Activated CD8-positive, alpha-beta memory T cell treated with anti-CD3 and anti-CD28 coated beads for 24 hours (primary cell): Measurements from ENCODE around the gene MED15.

ENCODE experiments used
- DNase-seq: peaks from one replicate; pipeline ENCODE4 v3.0.0-alpha.2; 2020

Gene MED15

GRCh38 chr22:20554824-20555223 is 47.4 kb downstream of the MED15 start:
- DNase-seq = no peak

GRCh38 chr22:20558534-20558933 is 51.1 kb downstream of the MED15 start:
- no peak for DNase-seq

DNA sequence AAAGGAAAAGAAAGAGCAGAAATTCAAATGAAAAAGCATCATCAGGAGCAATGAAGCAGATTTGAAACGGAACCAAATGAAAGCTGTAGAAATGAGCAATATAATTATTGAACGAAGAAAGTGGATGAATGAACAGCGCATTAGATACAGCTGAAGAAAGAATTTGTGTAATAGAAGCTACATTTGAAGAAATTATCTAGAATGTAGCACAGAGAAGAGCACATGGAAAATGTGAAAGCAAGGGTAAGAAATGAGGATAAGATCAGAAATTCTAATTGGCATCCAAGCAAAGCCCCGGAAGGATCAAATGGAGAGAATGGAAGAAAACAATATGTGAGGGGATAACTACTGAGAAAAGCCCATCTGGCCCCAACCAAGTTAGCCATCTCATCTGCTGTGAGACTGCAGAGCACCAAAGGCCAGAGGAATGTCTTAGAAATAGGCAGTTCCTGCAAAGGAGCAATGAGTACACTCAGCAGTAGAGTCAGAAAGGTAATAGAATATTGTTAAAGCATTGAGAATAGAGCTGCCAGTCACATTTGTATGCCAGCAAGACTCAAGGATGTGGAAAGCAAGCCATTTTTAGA is 51.9 kb downstream of the MED15 start:
- DNase-seq = no peak

DNA sequence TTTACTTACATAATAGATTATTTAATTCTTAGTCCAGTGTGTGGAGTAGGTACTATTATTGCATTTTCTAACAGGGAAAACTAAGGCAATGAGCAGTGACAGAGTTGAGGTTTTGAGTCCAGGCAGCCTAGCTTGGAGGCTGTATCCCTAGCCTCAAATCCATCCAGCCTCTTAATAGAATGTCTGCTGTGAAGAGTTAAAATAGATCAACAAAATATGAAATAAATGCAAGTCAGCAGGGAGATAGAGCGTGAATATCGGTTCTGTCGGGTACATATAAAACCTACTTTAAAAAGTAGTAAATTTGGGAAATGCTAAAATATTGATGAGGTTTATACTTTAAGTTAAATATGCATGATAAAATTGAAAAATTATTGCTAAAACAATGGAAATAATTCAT is 53.3 kb downstream of the MED15 start:
- no peak for DNase-seq

- DNase-seq = no peak
These were observed 54.5 kb downstream of the MED15 start for GRCh38 chr22:20561882-20562281.

DNA sequence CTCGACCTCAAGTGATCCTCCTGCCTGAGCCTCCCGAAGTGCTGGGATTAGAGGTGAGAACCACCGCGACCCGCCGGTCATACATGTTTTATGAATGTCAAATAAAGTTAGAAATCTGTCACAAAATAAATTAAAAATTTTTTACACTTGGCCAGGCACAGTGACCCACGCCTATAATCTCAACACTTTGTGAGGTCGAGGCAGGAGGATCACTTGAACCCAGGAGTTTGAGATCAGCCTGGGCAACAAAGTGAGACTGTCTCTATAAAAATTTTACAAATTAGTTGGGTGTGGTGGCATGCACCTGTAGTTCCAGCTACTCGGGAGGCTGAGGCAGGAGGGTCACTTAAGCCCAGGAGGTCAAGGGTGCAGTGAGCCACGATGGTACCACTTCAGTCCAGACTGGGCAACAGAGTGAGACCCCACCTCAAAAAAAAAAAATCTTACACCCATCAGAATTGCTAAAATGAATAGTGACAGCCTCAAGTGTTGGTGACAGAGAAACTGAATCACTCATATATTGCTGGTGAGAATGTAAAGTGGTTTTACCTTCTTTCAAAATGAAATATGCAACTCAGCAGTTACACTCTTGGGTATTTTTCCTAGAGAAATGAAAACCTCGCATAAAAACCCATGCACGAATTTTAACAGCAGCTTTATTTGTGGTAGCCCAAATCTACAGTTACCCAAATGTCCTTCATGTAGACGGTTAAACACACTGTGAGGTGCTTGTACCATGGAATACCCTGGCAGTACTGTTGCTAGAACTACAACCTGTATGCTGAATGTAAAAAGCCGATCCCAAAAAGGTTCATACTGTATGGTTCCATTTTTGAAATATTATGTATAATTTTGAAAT is 55.4 kb downstream of the MED15 start:
- DNase-seq = no peak

DNA sequence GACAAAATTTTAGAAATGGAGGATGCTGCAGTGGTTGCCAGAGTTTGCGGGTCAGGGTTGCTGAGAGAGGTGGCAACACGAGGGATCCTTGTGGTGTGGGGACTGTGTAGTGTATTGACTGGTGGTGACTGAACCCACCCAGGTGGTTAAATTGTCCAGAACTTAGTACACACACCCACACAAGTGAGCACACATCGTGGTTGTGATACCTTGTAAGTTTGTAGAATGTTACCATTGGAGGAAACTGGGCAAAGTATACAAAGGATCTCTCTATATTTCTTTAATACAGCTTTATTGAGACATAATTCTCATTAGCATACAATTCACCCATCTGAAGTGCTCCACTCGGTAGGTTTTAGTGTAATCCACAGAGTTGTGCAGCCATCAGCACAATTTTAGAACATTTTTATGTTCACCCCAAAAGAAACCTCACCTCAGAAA is 56.1 kb downstream of the MED15 start:
- no peak for DNase-seq

DNA sequence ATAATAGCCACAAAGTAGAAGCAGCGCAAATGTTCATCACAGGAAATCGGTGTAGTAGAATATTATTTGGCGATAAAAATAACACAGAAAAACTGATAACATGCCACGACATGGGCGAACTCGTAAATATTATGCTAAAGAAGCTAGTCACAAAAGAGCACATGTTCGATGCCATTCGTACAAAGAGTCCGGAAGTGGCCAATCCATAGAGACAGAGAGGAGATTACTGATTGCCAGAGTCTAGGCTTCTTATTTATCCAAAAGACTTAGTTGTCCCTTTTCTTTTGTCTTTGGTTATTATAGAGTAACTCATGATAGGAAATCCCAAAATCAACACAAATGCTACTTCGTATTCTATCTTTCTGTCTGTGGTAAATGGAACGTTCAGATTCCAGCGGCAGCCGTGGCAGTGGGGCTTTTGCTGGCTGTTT is 56.5 kb downstream of the MED15 start:
- DNase-seq = no peak

DNA sequence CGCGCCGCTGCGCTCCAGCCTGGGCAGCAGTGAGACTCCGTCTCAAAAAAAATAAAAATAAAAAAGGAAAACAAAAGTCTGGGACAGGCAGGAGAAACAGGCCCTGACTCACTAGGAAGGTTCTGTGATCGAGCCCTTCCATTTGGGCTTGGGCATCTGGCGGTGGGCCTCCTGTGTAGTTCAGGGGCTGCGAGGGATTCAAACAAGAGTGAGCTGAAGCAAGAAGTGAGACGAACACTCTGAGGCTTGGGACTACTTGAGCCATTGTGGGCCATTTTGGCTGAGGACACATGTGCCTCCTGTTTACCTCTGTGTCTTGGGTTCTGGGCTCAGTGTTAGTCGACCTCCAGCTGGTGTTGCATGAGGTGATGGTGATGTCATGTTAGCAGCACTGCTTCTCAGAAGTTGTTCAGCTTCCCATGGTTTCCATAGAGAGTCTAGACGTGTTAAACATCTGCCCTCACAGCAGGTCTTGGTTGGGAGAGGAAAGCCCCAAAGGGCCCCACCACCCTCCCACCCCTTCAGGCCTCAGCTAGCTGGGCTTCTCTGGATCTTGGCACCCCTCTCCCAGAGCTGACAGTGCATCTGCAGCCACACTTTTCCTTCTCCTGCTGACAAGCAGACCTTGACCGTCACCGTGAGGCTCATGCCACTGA is 57.8 kb downstream of the MED15 start:
- DNase-seq = no peak

DNA sequence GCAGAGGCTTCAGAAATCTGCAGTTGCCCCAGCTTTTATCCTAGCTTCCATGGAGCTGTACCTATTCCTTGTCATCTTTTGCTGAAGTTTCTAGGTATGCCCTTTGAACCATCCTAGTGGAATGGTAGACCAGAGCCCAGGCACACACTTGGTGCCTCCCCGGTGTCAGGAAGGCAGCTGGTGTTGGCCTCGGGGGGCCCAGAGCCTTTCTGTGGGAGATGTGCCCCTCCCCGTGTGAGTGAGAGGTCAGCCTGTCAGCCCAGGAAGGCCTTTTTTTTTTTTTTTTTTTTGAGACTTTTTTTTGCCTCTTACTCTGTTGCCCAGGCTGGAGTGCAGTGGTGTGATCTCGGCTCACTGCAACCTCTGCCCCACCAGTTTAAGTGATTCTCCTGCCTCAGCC is 58.4 kb downstream of the MED15 start:
- no peak for DNase-seq

- DNase-seq = no peak
These were observed 59.2 kb downstream of the MED15 start for GRCh38 chr22:20566420-20567260.

- no peak for DNase-seq
These were observed 60.0 kb downstream of the MED15 start for GRCh38 chr22:20567371-20567847.

- DNase-seq = no peak
These were observed 60.6 kb downstream of the MED15 start for GRCh38 chr22:20567993-20568417.

- DNase-seq = no peak
These were observed 61.2 kb downstream of the MED15 start for GRCh38 chr22:20568502-20569058.

DNA sequence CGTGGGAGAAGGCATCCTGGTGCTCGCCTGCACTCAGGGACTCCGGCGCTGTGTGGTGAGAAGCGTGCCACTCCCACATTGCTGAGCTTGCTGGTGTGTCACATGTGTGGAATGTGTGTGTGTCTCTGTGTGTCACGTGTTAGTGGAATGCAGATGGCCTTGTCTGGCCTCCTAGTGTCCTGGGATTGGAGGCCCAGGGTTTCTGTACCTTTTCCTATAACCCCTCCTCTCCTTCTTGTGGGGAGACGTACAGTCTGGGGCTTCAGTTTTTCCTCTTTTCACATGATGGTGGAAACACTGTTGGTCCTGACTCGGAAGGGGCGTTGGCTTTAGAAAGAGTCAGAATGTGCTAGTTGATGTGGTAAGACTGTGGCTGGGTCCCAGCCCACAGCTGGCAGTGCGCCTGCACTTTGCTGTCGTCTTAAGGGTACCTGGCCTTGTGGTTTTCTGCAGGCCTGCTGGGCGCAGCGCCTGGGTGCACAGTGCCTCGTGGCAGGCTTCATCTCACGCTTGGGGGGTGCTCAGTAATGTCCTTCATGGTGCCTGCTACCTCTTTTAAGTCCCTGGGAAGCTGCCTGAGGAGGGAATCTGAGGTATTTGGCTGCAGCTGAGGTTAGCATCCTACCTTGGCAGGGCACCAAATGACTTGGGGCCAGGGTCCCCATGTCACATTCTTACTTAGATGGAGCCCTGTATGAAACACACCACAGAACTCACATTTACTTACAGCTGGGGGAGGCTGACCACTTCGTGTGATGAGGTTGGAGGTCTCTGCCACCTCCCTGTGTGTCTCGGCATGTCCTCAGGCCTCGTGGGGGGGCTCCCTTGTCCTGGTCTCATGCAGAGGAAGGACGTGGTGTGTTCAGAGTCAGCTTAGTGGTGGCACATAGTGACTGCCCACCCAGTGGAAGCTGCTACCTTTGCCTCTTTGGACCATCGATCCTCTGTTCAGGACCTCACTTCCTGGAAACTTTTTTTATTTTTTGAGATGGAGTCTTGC is 61.9 kb downstream of the MED15 start:
- DNase-seq = peak; percentile 85

DNA sequence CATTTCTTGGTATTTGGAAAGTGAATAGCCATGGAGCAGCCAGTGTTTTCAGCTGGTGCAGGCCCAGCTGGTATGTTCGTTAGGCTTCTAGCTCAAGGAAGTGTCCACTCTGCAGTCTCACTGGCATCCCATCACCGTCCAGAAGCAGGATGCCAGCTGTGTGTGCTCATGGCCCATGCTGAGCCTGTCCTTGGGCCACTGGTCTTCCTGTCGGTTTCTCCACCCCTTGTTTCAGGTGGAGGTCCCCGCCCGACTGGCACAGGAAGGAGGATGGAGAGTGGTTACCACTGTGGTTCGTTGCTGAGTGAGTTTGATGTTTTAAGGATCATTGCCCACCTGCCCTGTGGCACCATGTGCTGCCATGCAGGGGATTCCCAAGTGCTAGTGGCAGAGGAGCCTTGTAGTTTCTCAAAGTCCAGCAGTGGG is 63.7 kb downstream of the MED15 start:
- no peak for DNase-seq

DNA sequence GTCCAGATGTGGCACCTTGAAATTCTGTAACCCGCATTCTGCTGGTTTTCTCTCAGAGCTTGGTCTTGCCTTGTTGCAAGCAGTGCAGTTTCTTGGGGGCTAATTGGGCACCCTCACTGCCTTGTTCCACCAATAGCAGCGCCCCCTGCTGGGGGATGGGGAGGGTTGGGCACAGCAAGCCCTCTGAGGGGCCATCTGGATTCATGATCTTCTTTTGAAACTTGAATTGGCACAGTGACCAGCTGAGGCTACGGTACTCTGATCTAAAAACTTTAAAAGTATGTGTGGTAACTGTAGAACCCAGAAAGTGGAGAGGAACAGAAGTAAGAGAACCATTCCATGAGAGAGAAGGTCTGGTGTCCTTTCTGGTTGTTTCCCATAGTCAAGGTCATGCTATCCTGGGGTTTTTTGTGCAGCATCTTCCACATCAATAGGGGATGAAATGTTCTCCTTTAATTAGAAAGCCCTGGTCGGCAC is 64.2 kb downstream of the MED15 start:
- peak; percentile 87 for DNase-seq

DNA sequence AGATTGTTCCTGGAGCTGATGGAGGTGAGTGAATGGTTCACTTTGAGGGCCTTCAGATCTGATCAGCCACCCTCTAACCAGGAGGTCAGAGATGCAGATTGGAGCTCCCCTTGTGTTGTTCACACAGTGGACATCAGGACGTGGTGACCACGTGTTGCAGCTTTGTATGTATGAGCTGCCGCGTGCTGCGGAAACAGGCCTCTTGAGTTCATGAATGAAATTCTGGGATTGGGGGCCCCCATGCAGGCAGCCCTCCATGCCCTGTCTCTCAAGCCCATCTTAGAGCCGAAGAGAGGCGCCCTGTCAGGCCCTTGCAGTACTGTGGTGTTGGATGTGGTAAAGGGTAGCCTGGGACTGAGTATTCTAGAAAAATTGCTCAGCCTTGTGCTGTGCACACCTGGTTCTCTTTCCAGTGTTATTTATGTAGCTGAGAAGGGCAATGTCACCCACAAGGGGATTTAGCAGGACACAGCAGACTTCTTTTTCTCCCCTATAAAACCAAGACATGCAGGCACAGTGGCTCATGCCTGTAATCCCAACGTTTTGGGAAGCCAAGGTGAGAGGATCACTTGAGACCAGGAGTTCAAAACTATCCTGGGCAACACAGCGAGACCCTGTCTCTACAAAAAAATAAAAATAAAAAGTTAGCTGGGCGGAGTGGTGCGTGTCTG is 64.9 kb downstream of the MED15 start:
- DNase-seq = no peak

GRCh38 chr22:20573176-20573832 is 65.9 kb downstream of the MED15 start:
- no peak for DNase-seq
